BJ (cell line): ENCODE data around the gene MEA1. TPM values are rescaled to one million over a fixed set of nuclear protein-coding genes. Genes with fewer than 3 reads are reported as not detected.

Experiments used
- CTCF ChIA-PET: fragments of 350-600 bp; formaldehyde crosslinking; extraction: SDS; loops from one replicate; lab custom pipeline; 2021; ENCODE audit warnings: antibody characterized with exemption, inconsistent platforms; lab: Yijun Ruan, JAX
- POLR2A ChIA-PET: fragments of 300-600 bp; sonication (Branson Sonifier 250); formaldehyde crosslinking; extraction: SDS; loops from one replicate; lab custom pipeline; 2021; ENCODE audit warnings: antibody characterized with exemption; lab: Charles Lee
- DNase-seq: peaks from one replicate; pipeline ENCODE4 v3.0.0-alpha.2; 2011; ENCODE audit warnings: low read depth
- H3K27me3 ChIP-seq: 2 replicates; pipeline ENCODE4 v1.6.0; 2011; ENCODE audit warnings: low read length; ENCODE audit not compliant: control insufficient read depth, insufficient read depth
- H3K36me3 ChIP-seq: 2 replicates; pipeline ENCODE4 v1.5.1; 2011; ENCODE audit warnings: low read length; ENCODE audit not compliant: control insufficient read depth, insufficient read depth
- H3K4me3 ChIP-seq: 2 replicates; pipeline ENCODE4 v1.5.1; 2011; ENCODE audit warnings: low read depth, mild to moderate bottlenecking, control low read depth, low read length
- polyA plus RNA-seq: library from polyadenylated mRNA; depleted of rRNA; stranded (reverse); fragments of >200 nt; gene quantifications from 2 replicates; pipeline ENCODE4 v1.2.3, GENCODE V29; 2011
- TF ChIP-seq, protein P1 (sequence below): IDR thresholded peaks from 2 replicates; pipeline ENCODE4 v1.5.1; 2011; ENCODE audit warnings: low read depth, mild to moderate bottlenecking, control low read depth, inconsistent platforms, low read length, moderate library complexity; ENCODE audit not compliant: insufficient read depth

Gene MEA1
- polyA plus RNA-seq, 1 experiment = 107 TPM

DNA sequence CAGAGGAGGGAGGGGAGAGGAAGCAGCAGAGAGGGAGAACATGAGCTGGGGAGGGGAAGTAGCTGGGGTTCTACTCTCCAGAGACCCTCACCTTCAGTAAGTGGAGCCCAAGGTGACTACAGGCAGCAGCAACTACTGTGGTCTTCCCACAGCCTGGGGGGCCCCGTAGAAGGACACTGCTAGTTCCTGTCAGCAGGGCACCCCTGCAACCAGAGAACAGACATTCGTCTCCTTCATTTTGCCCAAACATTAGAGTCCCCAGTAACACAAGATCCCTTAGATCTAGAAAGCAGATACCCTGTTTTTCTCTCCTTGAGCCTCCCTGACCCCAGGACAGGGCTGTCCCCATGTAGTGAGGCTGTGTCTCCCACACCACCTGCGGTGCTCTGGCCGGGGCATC is 45.0 kb downstream of the MEA1 start:
- no peak overlapping the region for H3K4me3 ChIP-seq
- CTCF ChIA-PET = interaction anchor here (1.3 kb wide), 1 partner anchor 202 kb away, joined by 3 read pairs; the partner anchor contains the start of gene SRF
- H3K27me3 ChIP-seq = no peaks in the 10 kb centered on the region
- no peak for DNase-seq
- peaks cover 18% of the 10 kb centered on the region for H3K36me3 ChIP-seq
- TF ChIP-seq, protein P1, sequence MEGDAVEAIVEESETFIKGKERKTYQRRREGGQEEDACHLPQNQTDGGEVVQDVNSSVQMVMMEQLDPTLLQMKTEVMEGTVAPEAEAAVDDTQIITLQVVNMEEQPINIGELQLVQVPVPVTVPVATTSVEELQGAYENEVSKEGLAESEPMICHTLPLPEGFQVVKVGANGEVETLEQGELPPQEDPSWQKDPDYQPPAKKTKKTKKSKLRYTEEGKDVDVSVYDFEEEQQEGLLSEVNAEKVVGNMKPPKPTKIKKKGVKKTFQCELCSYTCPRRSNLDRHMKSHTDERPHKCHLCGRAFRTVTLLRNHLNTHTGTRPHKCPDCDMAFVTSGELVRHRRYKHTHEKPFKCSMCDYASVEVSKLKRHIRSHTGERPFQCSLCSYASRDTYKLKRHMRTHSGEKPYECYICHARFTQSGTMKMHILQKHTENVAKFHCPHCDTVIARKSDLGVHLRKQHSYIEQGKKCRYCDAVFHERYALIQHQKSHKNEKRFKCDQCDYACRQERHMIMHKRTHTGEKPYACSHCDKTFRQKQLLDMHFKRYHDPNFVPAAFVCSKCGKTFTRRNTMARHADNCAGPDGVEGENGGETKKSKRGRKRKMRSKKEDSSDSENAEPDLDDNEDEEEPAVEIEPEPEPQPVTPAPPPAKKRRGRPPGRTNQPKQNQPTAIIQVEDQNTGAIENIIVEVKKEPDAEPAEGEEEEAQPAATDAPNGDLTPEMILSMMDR = no peak
- POLR2A ChIA-PET = no interaction called here

DNA sequence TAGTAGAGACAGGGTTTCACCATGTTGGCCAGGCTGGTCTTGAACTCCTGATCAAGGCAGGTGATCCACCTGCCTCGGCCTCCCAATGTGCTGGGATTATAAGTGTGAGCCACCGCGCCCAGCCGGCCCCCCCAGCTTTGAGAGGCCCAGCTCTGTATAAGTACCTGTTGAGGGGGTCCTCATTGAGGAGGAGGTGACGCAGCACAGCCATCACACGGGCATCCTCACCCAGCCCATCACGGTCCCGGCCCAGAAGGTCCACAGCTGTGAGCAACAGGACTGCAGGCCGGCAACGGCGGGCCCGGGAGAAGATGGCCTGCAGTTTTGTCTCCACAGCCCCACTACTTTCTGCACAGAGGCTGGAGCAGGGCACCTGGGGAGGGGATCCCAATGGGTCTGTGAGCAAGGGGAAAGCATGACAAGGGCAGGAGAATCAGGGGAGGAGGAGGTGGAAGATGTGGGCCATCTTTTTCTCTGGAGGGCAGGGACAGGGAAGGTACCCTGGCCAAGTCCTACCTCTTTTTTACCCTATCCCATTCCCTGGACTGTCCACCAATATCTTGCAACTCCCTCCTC is 45.5 kb downstream of the MEA1 start:
- ChIA-PET CTCF (interaction anchor here (0.8 to 1.3 kb wide), 2 partner anchors 51 to 203 kb away, joined by 3 read pairs; partner anchors contain the start of gene SRF), POLR2A (interaction anchor here (0.5 kb wide), 1 partner anchor 50 kb away, joined by 9 read pairs; no protein-coding TSS in a partner anchor)
- TF ChIP-seq, protein P1 = no peak

DNA sequence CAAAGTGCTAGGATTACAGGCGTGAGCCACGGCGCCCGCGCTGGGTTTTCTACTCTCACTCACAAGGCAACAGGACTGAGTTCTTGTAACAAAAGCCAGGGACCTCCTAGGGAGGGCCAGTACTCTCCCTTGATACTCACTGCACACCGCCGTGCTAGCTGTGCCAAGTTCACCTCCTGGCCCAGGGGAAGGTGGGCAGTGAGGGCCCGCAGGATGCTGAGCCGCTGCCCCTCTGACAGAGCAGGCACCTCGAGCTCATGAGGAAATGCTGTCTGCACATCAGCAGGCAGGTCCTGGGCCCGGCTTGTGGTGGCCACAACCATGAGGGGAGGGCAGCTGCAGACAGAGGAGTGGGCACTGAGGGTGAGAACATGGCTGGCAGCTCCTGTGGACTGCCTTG is 46.5 kb downstream of the MEA1 start:
- peaks cover 23% of the 10 kb centered on the region for H3K36me3 ChIP-seq
- TF ChIP-seq, protein P1 = no peak
- POLR2A ChIA-PET = no interaction called here
- no peaks in the 10 kb centered on the region for H3K27me3 ChIP-seq
- DNase-seq = no peak
- H3K4me3 ChIP-seq = no peak overlapping the region
- CTCF ChIA-PET = interaction anchor here (0.8 kb wide), 1 partner anchor 50 kb away, joined by 3 read pairs; no protein-coding TSS in a partner anchor

More for the DNA sequence above, 45.5 kb downstream of the MEA1 start:
- H3K36me3 ChIP-seq = peaks cover 20% of the 10 kb centered on the region
- H3K27me3 ChIP-seq = no peaks in the 10 kb centered on the region
- no peak for DNase-seq
- H3K4me3 ChIP-seq = no peak overlapping the region

DNA sequence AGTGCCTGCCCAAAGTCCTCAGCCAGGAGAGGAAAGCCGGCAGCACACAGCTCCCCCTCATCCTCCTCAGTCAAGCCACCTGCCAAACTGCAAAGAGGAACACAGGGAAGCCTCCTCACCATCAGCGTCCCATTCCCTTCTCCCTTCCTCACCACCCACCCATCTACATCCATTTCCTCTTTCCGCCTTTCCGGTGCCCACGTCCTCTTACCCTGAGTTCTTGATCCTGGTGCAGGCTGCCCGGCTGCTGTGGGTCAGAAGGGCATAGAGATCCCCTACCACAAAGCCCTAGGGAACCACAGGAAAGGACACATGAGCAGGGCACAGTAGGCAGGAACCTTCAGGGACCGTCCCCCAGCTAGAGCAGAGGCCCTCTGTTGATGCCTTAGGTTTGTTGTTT is 47.2 kb downstream of the MEA1 start:
- ChIA-PET CTCF (interaction anchor here (3.2 kb wide), 1 partner anchor 8 kb away, joined by 12 read pairs; no protein-coding TSS in a partner anchor), POLR2A (no interaction called here)
- no peak for DNase-seq
- TF ChIP-seq, protein P1 = no peak
- Histone ChIP-seq H3K4me3 (no peak overlapping the region), H3K27me3 (no peaks in the 10 kb centered on the region), H3K36me3 (peaks cover 23% of the 10 kb centered on the region)

DNA sequence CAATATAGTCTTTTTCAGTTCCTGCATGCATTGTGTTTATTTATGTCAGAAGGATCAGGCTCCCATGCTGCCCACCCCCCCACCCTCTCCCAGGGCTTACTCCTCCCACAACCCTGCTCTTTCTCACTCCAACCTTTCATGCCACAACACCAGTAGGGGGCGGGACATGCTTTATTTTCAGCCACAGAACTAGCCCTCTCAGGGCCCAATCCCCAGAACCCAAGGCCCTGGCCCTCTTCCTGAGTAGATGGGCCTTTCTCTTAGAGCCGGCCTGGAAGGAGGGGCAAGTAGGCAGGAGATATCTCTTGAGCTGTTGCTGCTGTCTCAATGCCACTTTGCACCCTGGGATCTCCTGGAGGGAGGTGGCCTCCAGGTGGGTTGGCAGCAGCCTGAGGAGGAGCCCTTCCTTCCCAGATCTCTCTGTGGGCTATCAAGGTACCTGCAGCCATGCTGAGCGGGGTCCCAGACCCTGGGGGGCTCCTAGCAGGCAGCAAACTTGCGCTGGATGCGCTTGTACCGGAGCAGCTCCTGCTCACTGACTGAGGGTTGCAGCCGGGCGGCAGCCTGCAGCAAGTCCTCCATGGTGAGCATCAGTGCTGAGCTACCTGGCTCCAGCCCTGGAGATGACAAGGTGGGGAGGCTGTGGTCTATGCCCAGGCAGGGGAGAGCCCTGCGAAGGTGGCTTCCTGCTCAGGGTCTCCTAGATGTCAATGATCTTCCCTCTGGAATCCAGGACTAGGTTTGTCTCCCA is 49.7 kb downstream of the MEA1 start:
- CTCF ChIA-PET = interaction anchor here (0.8 to 3.2 kb wide), 7 partner anchors 10 to 180 kb away, joined by 3 to 12 read pairs (median 3); no protein-coding TSS in a partner anchor
- TF ChIP-seq, protein P1 = peak; percentile 45
- no peaks in the 10 kb centered on the region for H3K27me3 ChIP-seq

More for the DNA sequence above, 49.7 kb downstream of the MEA1 start:
- Histone ChIP-seq H3K36me3 (peaks cover 23% of the 10 kb centered on the region), H3K4me3 (no peak overlapping the region)
- DNase-seq = no peak
- POLR2A ChIA-PET = no interaction called here
